GM21447 (cell line): ENCODE measurements around the gene RFX2.
"Not testable (repeated sequence)": the region's sequence is repeated elsewhere in the genome, so short reads cannot be mapped to it uniquely, and the experiment has no call there.

ENCODE experiments used
- ATAC-seq: cut with Tn5 transposase; IDR thresholded peaks from one replicate; pipeline ENCODE4 v1.9.1; 2021; ENCODE audit not compliant: unreplicated experiment

The RFX2 gene

GRCh38 chr19:6017576-6017975 lies 92.7 kb downstream of the RFX2 start:
- ATAC-seq = no peak

DNA sequence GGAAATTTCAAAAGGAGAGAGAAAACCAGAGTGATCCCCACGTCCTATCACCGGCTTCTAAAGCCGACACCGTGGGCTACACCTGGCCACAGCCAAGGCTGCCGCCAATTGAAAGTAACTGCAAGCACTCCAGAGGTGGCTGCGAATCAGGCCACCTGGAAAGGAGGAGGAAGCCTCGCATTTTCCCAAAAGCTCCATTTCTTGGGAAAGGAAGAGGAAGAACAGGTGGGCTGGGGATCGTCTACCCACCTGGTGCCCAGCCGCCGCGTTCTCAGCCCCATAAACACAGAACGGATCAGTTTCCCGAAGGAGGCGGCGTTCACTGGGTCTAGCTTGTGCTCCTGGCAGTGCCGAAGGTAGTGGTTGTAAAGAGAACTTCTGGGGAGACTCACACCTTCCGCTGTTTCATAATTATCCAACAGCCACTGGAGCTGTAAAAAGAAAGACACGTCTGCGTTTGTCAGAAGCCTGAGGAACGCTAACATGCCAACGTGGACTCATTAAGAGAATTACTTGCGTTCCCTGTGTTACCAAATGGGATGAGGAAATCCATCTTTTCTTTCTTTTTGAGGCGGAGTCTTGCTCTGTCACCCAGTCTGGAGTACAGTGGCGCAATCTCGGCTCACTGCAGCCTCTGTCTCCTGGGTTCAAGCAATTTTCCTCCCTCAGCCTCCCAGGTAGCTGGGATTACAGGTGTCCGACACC lies 94.3 kb downstream of the RFX2 start:
- ATAC-seq = no peak

DNA sequence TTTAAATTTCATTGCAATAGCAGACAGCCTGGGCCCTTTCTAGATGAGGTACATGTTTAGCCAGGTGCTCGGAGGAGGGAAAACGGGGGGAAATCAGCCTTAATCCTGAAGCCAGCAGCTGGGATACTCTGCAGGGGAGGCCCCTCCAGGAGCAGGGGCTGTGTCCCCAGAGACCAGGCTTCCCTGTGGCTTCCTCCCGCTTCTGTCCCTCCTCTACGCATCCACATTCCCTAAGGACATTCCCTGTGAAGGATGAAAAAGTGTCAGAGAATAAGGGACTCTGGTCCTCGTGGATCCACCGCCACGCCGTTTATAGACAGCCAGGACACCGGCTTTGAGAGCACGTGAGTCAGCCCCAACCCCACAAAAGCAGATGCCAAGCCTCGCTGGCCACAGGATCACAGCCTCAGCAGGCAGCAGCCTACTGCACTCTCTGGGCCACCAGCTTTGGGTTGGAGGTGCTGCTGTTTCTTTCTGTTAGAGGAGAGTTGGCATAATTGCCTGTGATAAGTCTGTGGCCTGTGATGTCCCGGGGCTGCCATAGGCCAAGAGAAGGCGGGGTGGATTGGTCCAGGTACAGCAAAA lies 95.7 kb downstream of the RFX2 start:
- ATAC-seq = no peak

DNA sequence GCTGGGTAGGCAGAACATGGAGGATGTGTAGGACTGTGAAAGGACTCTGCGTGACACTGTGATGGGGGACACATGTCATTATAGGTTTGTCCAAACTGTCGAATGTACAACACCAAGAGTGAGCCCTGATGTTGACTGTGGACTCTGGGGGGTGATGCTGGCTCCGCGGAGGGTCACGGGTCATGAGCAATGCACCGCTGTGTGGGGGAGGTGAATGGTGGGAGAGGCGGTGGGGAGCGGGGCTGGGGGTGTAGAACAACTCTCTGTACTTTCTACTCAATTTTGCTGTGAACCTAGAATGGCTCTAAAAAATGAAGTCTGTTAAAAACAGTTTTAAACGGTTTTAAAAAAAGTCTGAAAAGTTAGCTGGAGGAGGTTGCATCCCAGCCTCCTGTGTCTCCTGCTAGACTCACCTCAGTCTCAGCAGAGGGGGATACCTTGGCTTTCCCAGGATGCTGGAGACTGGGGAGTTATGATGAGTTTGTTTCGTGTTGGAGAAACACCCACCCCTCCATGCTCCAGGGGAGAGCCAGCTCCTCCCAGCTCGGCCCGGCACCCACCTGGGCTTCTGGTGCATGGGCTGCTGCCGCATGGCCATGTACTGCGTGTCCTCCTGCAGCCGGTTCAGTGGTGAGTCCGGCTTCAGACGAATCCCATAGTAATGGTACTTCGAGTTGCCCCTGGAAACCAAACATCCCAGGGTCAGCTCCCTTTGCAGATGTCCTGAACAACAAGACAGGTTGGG lies 97.7 kb downstream of the RFX2 start:
- ATAC-seq = no peak

DNA sequence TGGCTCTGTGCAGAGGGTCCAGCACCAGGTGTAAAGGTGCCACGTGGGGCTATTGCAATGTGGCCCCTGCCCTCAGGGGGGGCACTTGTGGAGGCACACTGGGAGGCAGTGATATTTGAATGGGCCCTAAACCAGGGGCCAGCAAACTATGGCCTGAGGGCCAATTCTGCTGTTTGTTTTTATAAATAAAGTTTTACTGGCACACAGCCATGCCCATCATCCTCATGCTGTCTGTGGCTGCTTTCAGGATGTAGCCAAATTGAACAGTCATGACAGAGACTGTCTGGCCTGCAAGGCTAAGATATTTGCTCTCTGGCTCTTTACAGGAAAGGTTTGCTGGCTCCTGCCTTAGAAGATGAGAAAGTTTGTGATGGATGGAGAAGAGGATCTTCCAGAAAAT lies 98.5 kb downstream of the RFX2 start:
- no peak for ATAC-seq

- no peak for ATAC-seq
These were observed 99.1 kb downstream of the RFX2 start for GRCh38 chr19:6011206-6011605.

- ATAC-seq = no peak
These were observed 100.2 kb downstream of the RFX2 start for GRCh38 chr19:6010107-6010506.

- ATAC-seq = no peak
These were observed 102.4 kb downstream of the RFX2 start for GRCh38 chr19:6007866-6008265.

DNA sequence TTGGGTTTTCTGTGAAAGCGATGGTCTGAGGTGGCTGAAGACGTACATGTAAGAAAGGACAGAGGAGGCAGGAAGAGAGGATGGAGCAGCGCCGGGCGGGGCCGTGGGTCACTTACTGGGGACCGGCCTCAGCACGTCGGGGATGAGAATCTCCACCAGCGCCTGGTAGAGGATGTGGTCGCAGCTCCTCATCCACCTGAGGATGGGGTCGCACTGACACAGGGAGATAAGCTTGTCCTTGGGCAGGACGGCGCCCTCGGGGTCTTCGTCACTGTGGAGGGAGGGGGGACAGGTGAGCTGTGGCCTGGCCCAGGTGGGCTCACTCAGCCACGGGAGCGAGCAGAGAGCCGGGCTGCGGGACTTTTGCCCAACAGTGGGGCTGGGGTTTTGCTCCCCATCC lies 103.4 kb downstream of the RFX2 start:
- no peak for ATAC-seq

- not testable (repeated sequence) for ATAC-seq
These were observed 104.2 kb downstream of the RFX2 start for GRCh38 chr19:6006070-6006446.

DNA sequence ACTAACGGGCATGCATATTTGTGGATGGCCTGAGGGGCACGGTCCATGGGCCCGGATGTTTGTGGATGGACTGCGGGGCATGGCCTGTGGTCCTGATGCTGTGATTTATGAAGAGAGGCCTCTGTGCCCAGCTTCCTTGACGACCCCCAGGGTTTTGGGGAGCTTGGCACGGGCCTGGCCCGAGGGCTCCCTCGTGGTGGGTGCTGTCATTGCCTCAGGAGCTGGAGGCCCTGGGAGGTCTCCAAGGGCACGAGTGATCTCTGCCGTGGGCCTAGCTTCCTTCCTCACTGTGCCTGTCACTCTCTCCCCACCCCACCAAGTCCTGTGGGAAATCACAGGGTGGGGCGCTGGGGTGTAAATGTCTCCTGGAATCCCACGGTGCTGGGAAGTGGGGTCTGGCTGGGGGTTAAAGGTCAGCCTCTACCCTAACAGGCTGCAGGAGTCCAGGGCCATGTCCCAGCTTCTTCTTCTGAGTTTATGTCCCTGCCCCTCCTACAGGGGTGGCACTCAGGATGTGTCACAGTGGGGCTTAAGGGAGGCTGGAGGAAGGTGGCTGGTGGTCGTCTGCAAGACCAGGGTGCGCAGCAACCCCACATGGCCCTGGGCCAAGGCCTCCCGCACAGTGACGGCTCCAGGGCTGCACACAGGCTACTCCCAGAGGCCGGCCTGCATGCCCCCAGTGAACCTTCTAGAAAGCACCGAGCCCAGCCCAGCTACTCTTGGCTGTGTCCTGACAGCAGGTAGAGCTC lies 104.8 kb downstream of the RFX2 start:
- no peak for ATAC-seq

DNA sequence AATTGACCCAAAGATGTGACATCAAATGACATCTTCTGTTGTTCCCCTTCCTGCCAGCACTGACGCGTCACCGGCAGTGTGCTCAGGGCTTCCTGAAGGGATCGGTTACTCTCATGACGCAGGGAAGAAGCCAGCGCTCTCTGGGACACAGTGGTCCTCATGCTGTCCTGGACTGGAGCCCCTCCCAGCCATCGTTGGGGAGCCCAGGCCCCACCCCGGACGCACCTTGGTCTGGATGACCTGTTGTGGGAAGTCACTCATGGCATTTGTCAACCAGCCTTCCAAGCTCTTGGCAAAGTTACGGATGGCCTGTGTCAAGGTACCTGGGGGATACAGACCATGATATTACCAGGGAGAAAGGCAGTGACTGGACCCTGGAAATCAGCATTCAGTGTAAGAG lies 106.3 kb downstream of the RFX2 start:
- no peak for ATAC-seq

DNA sequence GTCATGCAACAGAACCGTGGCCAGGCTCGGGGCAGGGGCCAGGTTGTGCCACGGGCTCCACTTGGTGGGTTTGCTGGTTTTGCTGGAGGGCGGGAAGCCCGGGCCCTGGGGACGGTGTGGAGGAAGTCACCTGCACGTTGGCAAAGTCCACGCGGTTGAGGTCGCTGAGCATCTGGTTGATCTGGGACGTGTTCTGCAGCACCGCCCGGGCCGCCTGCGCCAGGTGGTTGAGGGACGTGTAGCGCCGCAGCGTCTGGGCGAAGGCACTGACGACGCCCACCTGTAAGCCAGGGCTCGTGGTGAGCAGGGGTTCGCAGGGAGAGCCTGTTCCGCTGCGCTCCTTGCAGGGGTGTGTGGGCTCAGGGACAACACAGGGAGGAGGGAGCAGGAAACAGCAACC lies 107.7 kb downstream of the RFX2 start:
- ATAC-seq = no peak

- ATAC-seq = no peak
These were observed 110.0 kb downstream of the RFX2 start for GRCh38 chr19:6000228-6000847.

- ATAC-seq = no peak
These were observed 110.6 kb downstream of the RFX2 start for GRCh38 chr19:5999693-6000092.

GRCh38 chr19:5997371-5997770 lies 112.9 kb downstream of the RFX2 start:
- ATAC-seq = no peak

GRCh38 chr19:5996623-5997320 lies 113.5 kb downstream of the RFX2 start:
- no peak for ATAC-seq

DNA sequence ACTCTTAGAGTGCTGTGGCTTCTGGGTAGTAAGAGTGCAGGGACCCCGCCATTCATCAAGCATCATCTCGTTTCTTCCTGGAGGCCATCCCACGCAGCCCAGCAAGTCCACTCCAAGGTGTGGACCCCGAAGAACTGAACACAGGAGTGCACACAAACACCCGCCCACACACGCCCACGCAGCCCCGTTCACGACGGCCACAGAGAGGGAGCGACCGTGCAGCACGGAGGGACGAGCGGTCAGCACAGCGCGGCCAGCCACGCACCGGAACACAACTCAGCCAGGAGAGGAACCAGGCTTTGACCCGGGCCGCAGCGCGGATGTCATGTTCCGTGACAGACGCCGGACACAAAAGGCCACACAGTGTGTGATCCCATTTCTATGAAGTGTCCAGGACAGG lies 114.2 kb downstream of the RFX2 start:
- ATAC-seq = no peak

- no peak for ATAC-seq
These were observed 114.7 kb downstream of the RFX2 start for GRCh38 chr19:5995606-5996005.

DNA sequence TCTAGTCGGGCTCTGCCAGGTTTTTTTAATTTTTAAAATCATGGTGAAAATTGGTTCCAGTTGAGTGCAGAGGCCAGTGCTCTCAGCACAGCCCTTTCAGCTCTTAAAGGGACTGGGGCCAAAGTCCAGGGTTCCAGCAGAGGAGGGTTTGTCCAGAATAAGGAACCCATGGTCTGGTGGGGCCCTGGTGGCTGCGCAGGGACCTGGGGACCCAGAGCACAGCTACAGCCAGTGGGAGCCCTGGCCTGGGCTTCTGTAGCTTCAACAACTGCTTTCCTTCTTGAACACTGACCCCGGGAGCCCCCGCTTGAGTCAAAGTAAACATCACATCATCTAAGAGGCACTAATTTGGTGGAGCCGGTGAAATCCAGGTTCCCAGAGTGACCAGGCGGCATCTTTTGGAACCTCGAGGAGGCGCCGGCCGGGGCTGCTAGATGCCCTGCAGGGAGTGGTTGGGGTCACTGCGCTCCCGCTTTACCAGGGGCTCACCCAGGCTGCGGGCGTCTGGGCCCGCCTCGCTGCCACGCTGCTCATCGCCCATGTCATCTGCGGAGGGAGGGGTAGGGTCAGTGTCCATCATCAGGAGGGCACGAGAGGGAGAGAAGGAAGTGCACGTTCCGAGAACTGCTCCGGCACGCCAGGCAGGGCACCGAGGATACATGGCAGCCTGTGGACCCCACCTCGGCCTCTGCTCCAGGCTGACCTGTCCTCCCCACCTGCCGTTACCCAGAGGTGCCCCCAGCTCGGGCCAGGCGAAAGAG lies 115.7 kb downstream of the RFX2 start:
- no peak for ATAC-seq
